RWPE1 (cell line): ENCODE measurements around the gene CCN2.

Experiments used
- CTCF ChIA-PET: fragments of 350-600 bp; sonication (Branson Sonifier 250); formaldehyde crosslinking; extraction: SDS; loops from one replicate; lab custom pipeline; 2021; lab: Yijun Ruan, JAX
- POLR2A ChIA-PET: fragments of 400-600 bp; formaldehyde crosslinking; extraction: SDS; loops from one replicate; lab custom pipeline; 2020; ENCODE audit warnings: antibody characterized with exemption; ENCODE audit not compliant: low non-redundant PET; lab: Yijun Ruan, JAX
- DNase-seq: peaks from one replicate; pipeline ENCODE4 v3.0.0; 2012; ENCODE audit warnings: low spot score
- H3K27ac ChIP-seq: fragments of 450-650 bp; 2 replicates; pipeline ENCODE4 v1.5.1; 2017
- TF ChIP-seq, protein P1 (sequence below): fragments of 450-650 bp; conservative IDR thresholded peaks from 2 replicates; pipeline ENCODE4 v1.5.1; 2017; ENCODE audit warnings: low read depth, mild to moderate bottlenecking

CCN2 gene

DNA sequence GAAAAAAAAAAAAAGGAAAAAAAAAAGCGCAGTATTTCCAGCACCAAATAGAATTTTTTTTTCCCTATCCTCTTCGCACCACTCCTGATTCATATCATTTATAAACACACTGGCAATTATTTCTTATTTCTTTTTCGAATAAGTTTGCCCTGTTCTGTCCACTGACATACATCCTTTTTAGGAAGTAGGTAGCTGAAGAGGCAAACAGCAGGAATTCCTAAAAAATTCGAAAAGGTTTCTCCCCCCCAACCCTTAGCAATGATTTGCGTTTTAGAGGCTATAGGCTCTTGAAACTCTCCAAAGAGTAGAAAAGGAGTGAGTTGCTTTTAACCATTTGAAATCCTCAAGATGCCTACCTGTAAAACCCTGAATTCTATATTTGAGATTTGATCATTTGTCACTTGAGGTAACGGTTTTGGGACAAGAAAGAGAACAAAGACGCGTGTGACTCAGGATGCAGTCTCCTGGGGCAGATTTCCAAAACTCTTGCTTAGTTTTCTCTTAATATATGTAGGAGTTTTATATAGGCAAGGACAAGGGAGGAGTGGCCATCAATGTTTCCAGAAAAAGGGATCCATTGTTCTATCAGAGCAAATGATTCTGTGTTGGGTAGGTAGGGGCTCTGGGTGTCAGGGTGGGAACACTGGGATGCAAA, 531 bp upstream of the CCN2 start:
- CTCF ChIA-PET = interaction anchor here (0.6 to 1.4 kb wide), 3 partner anchors 27 to 1798 kb away, joined by 3 to 5 read pairs (median 3); no protein-coding TSS in a partner anchor
- POLR2A ChIA-PET = interaction anchor here (1.1 kb wide), 1 partner anchor 20 kb away, joined by 3 read pairs; no protein-coding TSS in a partner anchor
- DNase-seq = no peak
- TF ChIP-seq, protein P1, sequence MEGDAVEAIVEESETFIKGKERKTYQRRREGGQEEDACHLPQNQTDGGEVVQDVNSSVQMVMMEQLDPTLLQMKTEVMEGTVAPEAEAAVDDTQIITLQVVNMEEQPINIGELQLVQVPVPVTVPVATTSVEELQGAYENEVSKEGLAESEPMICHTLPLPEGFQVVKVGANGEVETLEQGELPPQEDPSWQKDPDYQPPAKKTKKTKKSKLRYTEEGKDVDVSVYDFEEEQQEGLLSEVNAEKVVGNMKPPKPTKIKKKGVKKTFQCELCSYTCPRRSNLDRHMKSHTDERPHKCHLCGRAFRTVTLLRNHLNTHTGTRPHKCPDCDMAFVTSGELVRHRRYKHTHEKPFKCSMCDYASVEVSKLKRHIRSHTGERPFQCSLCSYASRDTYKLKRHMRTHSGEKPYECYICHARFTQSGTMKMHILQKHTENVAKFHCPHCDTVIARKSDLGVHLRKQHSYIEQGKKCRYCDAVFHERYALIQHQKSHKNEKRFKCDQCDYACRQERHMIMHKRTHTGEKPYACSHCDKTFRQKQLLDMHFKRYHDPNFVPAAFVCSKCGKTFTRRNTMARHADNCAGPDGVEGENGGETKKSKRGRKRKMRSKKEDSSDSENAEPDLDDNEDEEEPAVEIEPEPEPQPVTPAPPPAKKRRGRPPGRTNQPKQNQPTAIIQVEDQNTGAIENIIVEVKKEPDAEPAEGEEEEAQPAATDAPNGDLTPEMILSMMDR = no peak
- H3K27ac ChIP-seq = peak overlapping the region; percentile 80

DNA sequence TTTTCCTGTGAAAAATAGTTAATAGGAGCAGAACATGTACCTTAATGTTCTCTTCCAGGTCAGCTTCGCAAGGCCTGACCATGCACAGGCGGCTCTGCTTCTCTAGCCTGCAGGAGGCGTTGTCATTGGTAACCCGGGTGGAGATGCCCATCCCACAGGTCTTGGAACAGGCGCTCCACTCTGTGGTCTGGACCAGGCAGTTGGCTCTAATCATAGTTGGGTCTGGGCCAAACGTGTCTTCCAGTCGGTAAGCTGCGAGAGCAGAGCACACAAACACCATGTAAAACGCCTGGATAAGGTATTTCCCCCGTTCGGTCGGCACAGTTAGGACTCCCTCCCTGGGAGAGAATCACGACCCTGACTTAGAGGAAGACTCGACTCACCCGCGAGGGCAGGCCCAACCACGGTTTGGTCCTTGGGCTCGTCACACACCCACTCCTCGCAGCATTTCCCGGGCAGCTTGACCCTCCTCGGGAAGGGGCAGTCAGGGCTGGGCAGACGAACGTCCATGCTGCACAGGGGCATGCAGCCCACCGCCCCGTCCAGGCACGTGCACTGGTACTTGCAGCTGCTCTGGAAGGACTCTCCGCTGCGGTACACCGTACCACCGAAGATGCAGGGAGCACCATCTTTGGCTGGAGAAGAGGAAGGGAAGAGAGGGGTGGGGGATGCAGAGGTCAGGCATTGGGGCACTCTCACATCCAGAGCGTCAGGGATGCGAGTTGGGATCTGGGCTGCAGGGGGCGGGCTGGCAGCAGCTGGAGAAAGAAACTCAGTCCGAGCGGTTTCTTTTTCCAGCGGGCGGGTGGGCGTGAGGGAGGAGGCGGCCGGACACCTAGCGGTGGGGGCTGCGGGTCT, 1.0 kb downstream of the CCN2 start:
- CTCF ChIA-PET = interaction anchor here (0.6 to 1.6 kb wide), 9 partner anchors 11 to 340 kb away, joined by 3 to 7 read pairs (median 4); no protein-coding TSS in a partner anchor
- POLR2A ChIA-PET = no interaction called here
- TF ChIP-seq, protein P1 = peak; percentile 71
- H3K27ac ChIP-seq = peak overlapping the region; percentile 80
- DNase-seq = peak; percentile 44

DNA sequence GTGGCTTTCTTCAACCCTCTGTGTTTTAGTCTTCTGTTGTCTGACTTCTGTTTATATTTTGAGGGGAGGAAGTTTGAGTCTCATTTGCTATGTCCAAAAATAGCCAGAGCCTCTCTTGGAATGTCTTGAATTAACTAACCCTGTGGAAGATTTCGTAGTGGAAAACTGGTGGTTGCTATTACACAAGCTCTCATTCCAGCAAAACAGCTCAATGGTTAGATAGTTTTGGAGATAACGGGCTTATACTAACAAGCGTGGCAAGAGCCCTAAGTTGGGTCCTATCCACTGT, 1.6 kb downstream of the CCN2 start:
- TF ChIP-seq, protein P1 = no peak
- ChIA-PET POLR2A (interaction anchor here (0.7 kb wide), 1 partner anchor 323 kb away, joined by 7 read pairs; no protein-coding TSS in a partner anchor), CTCF (interaction anchor here (0.8 to 1.6 kb wide), 5 partner anchors 17 to 269 kb away, joined by 3 to 7 read pairs (median 3); no protein-coding TSS in a partner anchor)
- no peak for DNase-seq
- peak overlapping the region; percentile 80 for H3K27ac ChIP-seq

DNA sequence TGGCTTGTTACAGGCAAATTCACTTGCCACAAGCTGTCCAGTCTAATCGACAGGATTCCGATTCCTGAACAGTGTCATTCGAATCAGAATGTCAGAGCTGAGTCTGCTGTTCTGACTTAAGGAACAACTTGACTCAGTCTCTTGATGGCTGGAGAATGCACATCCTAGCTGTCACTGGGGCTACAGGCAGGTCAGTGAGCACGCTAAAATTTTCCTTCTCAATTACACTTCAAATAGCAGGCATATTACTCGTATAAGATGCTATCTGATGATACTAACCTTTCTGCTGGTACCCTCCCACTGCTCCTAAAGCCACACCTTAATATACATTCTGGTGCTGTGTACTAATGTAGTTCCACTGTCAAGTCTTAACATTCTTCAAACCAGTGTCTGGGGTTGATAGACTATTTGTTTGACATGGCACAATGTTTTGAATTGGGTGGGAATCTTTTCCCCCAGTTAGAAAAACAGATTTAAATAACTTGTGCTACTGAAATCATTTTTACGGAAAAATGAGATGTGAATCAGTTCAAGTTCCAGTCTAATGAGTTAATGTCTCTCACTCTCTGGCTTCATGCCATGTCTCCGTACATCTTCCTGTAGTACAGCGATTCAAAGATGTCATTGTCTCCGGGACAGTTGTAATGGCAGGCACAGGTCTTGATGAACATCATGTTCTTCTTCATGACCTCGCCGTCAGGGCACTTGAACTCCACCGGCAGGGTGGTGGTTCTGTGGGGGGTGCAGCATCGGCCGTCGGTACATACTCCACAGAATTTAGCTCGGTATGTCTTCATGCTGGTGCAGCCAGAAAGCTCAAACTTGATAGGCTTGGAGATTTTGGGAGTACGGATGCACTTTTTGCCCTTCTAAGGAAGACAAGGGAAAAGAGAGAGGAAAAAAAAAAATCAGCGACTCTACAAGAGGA, 2.2 kb downstream of the CCN2 start:
- no peak for DNase-seq
- CTCF ChIA-PET = interaction anchor here (0.7 to 1.6 kb wide), 6 partner anchors 17 to 270 kb away, joined by 3 to 7 read pairs (median 4); no protein-coding TSS in a partner anchor
- H3K27ac ChIP-seq = no peak overlapping the region
- TF ChIP-seq, protein P1 = no peak
- POLR2A ChIA-PET = interaction anchor here (0.7 kb wide), 1 partner anchor 324 kb away, joined by 7 read pairs; no protein-coding TSS in a partner anchor

DNA sequence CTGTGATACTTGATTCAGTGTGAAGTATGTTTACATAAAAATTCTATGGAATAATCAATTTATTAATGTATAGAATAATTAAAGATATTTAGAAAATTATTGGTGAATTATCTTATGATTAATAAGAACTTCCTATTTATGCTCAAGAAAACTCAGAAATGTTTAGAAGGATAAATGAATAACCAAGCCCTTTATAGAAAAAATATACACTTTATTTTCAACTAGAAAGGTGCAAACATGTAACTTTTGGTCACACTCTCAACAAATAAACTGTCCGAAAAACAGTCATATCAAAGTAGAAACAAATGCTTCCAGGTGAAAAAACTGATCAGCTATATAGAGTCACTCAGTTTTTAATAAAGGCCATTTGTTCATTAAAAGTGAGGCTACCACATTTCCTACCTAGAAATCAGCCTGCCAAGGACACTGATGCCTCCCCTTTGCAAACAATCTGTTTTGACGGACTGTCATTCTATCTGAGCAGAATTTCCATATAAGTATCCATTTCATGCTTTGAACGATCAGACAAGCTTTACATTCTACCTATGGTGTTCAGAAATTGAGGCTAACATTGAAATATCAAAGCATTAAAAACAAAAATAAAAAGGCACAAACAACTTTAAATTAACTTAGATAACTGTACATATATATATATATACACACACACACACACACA, 3.0 kb downstream of the CCN2 start:
- POLR2A ChIA-PET = no interaction called here
- CTCF ChIA-PET = interaction anchor here (0.7 kb wide), 2 partner anchors 25 to 143 kb away, joined by 3 to 4 read pairs; no protein-coding TSS in a partner anchor
- no peak for DNase-seq
- TF ChIP-seq, protein P1 = no peak
- no peak overlapping the region for H3K27ac ChIP-seq
